ENCODE measurements around the gene CDC45. TPM values are rescaled to one million over a fixed set of nuclear protein-coding genes. Genes with fewer than 3 reads are reported as not detected.

The CDC45 gene
- total RNA-seq, 1 donor from 2014 or later, result 6.2 TPM

DNA sequence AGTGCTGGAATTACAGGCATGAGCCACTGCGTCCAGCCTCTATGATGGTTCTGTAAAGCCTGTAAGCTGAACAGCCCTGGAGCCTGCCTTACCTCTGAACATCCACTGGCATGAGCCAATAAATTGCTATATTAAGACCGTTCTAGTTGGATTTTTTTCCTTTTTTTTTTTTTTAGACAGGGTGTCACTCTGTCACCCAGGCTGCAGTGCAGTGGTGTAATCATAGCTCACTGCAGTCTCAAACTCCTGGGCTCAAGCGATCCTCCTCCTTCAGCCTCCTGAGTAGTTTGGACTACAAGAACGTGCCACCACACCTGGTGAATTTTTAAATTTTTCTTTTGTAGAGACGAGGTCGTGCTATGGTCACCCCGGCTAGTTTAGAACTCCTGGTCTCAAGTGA is 70.7 kb downstream of the CDC45 start:
- peaks cover 11% of the 10 kb centered on the region for H3K4me1 Mint-ChIP-seq (ENCODE audit: unreplicated experiment)
- H3K36me3 Mint-ChIP-seq (ENCODE audit: low read depth, unreplicated experiment), result no peaks in the 10 kb centered on the region
- no peak overlapping the region for H3K27ac Mint-ChIP-seq (ENCODE audit: unreplicated experiment)
- no peak overlapping the region for H3K4me3 Mint-ChIP-seq (ENCODE audit: unreplicated experiment)
- H3K9me3 Mint-ChIP-seq (ENCODE audit: unreplicated experiment), result no peaks in the 10 kb centered on the region
- no peak for DNase-seq (ENCODE audit: low spot score)
- H3K27me3 Mint-ChIP-seq (ENCODE audit: unreplicated experiment), result peaks cover 2% of the 10 kb centered on the region
- TF ChIP-seq, protein P1, sequence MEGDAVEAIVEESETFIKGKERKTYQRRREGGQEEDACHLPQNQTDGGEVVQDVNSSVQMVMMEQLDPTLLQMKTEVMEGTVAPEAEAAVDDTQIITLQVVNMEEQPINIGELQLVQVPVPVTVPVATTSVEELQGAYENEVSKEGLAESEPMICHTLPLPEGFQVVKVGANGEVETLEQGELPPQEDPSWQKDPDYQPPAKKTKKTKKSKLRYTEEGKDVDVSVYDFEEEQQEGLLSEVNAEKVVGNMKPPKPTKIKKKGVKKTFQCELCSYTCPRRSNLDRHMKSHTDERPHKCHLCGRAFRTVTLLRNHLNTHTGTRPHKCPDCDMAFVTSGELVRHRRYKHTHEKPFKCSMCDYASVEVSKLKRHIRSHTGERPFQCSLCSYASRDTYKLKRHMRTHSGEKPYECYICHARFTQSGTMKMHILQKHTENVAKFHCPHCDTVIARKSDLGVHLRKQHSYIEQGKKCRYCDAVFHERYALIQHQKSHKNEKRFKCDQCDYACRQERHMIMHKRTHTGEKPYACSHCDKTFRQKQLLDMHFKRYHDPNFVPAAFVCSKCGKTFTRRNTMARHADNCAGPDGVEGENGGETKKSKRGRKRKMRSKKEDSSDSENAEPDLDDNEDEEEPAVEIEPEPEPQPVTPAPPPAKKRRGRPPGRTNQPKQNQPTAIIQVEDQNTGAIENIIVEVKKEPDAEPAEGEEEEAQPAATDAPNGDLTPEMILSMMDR (IDR thresholded peaks at IDR 0.05; ENCODE audit: unreplicated experiment), result no peak

DNA sequence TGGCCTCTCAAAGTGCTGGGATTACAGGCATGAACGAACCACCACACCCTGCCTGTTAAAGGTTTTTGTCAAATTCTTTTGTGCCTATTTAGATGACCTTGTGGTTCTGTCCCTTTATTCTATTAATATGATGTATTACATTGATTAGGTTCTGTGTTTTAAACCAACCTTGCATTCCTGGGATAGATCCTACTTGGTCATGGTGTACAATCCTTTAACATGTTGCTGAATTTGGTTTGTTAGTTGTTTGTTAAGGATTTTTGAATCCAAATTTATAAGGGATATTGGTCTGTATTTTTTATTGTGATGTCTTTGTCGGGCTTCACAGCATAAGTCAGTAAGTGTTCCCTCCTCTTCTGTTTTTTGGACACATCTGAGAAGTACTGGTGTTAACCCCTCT is 73.5 kb downstream of the CDC45 start:
- H3K27ac Mint-ChIP-seq (ENCODE audit: unreplicated experiment), result no peak overlapping the region
- peaks cover 2% of the 10 kb centered on the region for H3K27me3 Mint-ChIP-seq (ENCODE audit: unreplicated experiment)
- H3K4me1 Mint-ChIP-seq (ENCODE audit: unreplicated experiment), result peaks cover 11% of the 10 kb centered on the region
- DNase-seq (ENCODE audit: low spot score), result no peak
- TF ChIP-seq, protein P1 (IDR thresholded peaks at IDR 0.05; ENCODE audit: unreplicated experiment), result no peak
- H3K9me3 Mint-ChIP-seq (ENCODE audit: unreplicated experiment), result no peaks in the 10 kb centered on the region
- H3K36me3 Mint-ChIP-seq (ENCODE audit: low read depth, unreplicated experiment), result no peaks in the 10 kb centered on the region
- no peak overlapping the region for H3K4me3 Mint-ChIP-seq (ENCODE audit: unreplicated experiment)

DNA sequence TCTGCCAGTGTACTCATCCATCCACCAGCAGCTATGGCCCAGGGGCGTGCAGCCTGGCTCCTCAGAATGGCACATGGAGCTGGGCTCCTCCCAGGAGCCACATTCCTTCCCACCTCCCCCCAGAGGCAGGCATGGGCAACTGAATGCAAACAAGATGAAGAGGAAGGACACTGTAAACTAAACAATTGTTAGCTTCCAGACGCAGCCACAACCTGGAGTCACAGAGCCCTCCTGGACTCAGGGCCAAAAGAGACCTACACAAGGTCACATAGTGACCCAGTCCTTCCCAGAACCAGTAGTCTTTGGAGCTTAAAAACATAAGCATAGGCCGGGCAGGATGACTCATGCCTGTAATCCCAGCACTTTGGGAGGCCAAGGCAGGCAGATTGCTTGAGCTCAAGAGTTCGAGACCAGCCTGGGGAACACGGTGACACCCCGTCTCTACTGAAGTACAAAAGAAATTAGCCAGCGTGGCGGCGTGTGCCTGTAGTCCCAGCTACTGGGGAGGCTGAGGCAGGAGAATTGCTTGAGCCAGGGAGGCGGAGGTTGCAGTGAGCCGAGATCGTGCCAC is 75.2 kb downstream of the CDC45 start:
- DNase-seq (ENCODE audit: low spot score), result peak; percentile 50
- Mint-ChIP-seq H3K27me3 (ENCODE audit: unreplicated experiment) (peaks cover 2% of the 10 kb centered on the region), H3K4me1 (ENCODE audit: unreplicated experiment) (peaks cover 11% of the 10 kb centered on the region), H3K9me3 (ENCODE audit: unreplicated experiment) (no peaks in the 10 kb centered on the region), H3K27ac (ENCODE audit: unreplicated experiment) (peak overlapping the region; percentile 64), H3K36me3 (ENCODE audit: low read depth, unreplicated experiment) (no peaks in the 10 kb centered on the region), H3K4me3 (ENCODE audit: unreplicated experiment) (no peak overlapping the region)
- TF ChIP-seq, protein P1 (IDR thresholded peaks at IDR 0.05; ENCODE audit: unreplicated experiment), result peak; percentile 34

DNA sequence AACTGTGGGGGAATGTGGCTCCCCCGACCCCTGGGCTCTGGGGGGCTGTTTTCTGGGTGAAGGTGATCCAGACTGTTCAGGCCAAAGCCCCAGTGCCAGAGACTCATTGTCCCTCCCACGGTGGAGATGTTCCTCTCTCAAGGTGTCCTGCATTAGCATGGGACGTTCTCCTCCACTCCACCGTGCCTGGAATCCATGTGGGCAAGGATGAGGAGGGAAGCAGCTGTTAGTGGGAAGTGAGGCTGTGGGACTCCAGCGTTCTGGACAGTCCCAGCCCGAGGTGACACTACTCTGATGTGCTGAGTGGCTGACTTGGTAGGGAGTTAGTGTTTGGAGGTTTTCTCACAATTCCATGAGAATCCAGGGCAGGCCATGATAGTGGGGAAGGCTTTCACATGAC is 75.9 kb downstream of the CDC45 start:
- H3K27me3 Mint-ChIP-seq (ENCODE audit: unreplicated experiment), result peaks cover 2% of the 10 kb centered on the region

DNA sequence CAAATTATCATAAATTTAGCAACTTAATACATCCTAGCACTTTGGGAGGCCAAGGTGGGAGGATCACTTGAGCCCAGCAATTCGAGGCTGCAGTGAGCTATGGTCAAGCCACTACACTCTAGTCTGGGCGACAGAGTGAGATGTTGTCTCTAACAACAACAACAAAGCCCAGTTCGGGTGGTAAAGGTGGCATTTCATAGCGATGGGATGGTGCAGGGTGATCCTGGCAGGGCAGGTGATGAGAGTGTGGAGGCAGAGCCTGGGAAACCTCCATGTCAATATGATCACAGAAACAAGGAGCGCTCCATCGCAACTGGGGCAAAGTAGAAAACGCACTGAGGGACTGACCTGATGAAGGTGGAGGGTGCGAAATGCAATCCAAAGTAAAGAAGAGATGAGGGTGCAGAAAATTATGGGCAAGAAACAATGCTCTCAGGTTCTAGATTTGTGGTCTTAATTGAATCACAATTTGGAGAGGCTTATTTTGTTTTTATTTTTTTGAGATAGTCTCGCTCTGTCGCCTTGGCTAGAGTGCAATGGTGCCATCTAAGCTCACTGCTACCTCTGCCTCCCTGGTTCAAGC is 77.3 kb downstream of the CDC45 start:
- H3K4me3 Mint-ChIP-seq (ENCODE audit: unreplicated experiment), result no peak overlapping the region
- peaks cover 2% of the 10 kb centered on the region for H3K27me3 Mint-ChIP-seq (ENCODE audit: unreplicated experiment)
- DNase-seq (ENCODE audit: low spot score), result no peak
- H3K36me3 Mint-ChIP-seq (ENCODE audit: low read depth, unreplicated experiment), result no peaks in the 10 kb centered on the region
- TF ChIP-seq, protein P1 (IDR thresholded peaks at IDR 0.05; ENCODE audit: unreplicated experiment), result no peak
- H3K9me3 Mint-ChIP-seq (ENCODE audit: unreplicated experiment), result no peaks in the 10 kb centered on the region
- H3K4me1 Mint-ChIP-seq (ENCODE audit: unreplicated experiment), result peaks cover 11% of the 10 kb centered on the region
- no peak overlapping the region for H3K27ac Mint-ChIP-seq (ENCODE audit: unreplicated experiment)

More for the DNA sequence above, 75.9 kb downstream of the CDC45 start:
- Mint-ChIP-seq H3K9me3 (ENCODE audit: unreplicated experiment) (no peaks in the 10 kb centered on the region), H3K27ac (ENCODE audit: unreplicated experiment) (no peak overlapping the region), H3K4me1 (ENCODE audit: unreplicated experiment) (peaks cover 11% of the 10 kb centered on the region), H3K4me3 (ENCODE audit: unreplicated experiment) (no peak overlapping the region), H3K36me3 (ENCODE audit: low read depth, unreplicated experiment) (no peaks in the 10 kb centered on the region)
- no peak for DNase-seq (ENCODE audit: low spot score)
- TF ChIP-seq, protein P1 (IDR thresholded peaks at IDR 0.05; ENCODE audit: unreplicated experiment), result no peak
